ENCODE results near the gene UBE2O. TPM values are rescaled to one million over a fixed set of nuclear protein-coding genes. Genes with fewer than 3 reads are reported as not detected.

The UBE2O gene
- polyA plus RNA-seq, 1 of the 3 experiments (the other 2 are of a cell fraction), result 25.4 TPM

DNA sequence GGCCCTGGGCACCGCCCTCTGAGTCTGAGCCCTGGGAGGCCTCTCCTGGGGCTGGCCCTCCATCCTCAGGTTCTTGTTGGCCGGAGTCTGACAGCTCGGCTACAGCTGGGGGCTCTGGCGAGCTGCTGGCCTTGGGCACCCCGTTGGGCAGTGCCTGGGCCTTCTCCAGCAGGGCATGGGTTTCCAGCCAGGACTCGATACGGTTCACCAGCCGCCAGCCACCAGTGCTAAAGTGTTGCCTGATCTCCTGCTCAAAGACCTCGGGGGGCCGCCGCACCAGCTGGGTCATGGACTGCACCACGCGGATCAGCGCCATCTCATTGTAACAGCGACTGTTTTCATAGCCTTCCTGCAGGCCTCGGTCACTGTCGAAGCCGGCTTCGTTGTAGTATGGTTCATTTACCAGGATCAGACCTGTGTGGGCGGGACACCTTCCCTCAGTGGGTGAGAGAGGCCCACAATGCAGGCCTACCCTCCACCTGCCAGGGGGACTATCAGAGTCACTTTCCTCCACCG is 61.7 kb downstream of the UBE2O start:
- ChIA-PET POLR2A (no interaction called here), CTCF (interaction anchor here (0.6 to 13.8 kb wide), 9 partner anchors 5 to 377 kb away, joined by 3 to 312 read pairs (median 7); partner anchors contain the start of genes PRPSAP1 and QRICH2)
- no peaks in the 10 kb centered on the region for H3K9me2 ChIP-seq
- no peak for DNase-seq
- 92% methylated on average over 13 of the region's 21 CpGs for WGBS (ENCODE audit: low lambda C conversion rate)
- H3K9ac ChIP-seq, result no peak overlapping the region
- peaks cover 18% of the 10 kb centered on the region; the same call in 1 of the 2 replicates for H4K20me1 ChIP-seq (ENCODE audit: insufficient read depth)
- no peak for TF ChIP-seq ELF1 (IDR thresholded peaks at IDR 0.05)
- TF ChIP-seq NFIC (IDR thresholded peaks at IDR 0.05; ENCODE audit: borderline replicate concordance), result no peak
- TF ChIP-seq TEAD4 (IDR thresholded peaks at IDR 0.05; ENCODE audit: borderline replicate concordance, insufficient read depth), result no peak
- TF ChIP-seq, protein P1, sequence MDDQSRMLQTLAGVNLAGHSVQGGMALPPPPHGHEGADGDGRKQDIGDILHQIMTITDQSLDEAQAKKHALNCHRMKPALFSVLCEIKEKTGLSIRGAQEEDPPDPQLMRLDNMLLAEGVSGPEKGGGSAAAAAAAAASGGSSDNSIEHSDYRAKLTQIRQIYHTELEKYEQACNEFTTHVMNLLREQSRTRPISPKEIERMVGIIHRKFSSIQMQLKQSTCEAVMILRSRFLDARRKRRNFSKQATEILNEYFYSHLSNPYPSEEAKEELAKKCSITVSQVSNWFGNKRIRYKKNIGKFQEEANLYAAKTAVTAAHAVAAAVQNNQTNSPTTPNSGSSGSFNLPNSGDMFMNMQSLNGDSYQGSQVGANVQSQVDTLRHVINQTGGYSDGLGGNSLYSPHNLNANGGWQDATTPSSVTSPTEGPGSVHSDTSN (IDR thresholded peaks at IDR 0.05), result no peak
- TF ChIP-seq RFX5 (IDR thresholded peaks at IDR 0.05; ENCODE audit: low read length), result no peak
- TF ChIP-seq TAF1 (IDR thresholded peaks at IDR 0.05; ENCODE audit: borderline replicate concordance, low read depth, low read length), result no peak
- no peak for TF ChIP-seq MEF2A (IDR thresholded peaks at IDR 0.05; ENCODE audit: borderline replicate concordance, low read depth)
- no peak for TF ChIP-seq POLR2AphosphoS5 (IDR thresholded peaks at IDR 0.05; ENCODE audit: low read depth, low read length)
- TF ChIP-seq, protein P2, sequence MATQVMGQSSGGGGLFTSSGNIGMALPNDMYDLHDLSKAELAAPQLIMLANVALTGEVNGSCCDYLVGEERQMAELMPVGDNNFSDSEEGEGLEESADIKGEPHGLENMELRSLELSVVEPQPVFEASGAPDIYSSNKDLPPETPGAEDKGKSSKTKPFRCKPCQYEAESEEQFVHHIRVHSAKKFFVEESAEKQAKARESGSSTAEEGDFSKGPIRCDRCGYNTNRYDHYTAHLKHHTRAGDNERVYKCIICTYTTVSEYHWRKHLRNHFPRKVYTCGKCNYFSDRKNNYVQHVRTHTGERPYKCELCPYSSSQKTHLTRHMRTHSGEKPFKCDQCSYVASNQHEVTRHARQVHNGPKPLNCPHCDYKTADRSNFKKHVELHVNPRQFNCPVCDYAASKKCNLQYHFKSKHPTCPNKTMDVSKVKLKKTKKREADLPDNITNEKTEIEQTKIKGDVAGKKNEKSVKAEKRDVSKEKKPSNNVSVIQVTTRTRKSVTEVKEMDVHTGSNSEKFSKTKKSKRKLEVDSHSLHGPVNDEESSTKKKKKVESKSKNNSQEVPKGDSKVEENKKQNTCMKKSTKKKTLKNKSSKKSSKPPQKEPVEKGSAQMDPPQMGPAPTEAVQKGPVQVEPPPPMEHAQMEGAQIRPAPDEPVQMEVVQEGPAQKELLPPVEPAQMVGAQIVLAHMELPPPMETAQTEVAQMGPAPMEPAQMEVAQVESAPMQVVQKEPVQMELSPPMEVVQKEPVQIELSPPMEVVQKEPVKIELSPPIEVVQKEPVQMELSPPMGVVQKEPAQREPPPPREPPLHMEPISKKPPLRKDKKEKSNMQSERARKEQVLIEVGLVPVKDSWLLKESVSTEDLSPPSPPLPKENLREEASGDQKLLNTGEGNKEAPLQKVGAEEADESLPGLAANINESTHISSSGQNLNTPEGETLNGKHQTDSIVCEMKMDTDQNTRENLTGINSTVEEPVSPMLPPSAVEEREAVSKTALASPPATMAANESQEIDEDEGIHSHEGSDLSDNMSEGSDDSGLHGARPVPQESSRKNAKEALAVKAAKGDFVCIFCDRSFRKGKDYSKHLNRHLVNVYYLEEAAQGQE (IDR thresholded peaks at IDR 0.05; ENCODE audit: low read depth, low read length), result no peak
- no peak for TF ChIP-seq FOXM1 (IDR thresholded peaks at IDR 0.05; ENCODE audit: low read depth)
- TF ChIP-seq, protein P3, sequence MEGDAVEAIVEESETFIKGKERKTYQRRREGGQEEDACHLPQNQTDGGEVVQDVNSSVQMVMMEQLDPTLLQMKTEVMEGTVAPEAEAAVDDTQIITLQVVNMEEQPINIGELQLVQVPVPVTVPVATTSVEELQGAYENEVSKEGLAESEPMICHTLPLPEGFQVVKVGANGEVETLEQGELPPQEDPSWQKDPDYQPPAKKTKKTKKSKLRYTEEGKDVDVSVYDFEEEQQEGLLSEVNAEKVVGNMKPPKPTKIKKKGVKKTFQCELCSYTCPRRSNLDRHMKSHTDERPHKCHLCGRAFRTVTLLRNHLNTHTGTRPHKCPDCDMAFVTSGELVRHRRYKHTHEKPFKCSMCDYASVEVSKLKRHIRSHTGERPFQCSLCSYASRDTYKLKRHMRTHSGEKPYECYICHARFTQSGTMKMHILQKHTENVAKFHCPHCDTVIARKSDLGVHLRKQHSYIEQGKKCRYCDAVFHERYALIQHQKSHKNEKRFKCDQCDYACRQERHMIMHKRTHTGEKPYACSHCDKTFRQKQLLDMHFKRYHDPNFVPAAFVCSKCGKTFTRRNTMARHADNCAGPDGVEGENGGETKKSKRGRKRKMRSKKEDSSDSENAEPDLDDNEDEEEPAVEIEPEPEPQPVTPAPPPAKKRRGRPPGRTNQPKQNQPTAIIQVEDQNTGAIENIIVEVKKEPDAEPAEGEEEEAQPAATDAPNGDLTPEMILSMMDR (IDR thresholded peaks at IDR 0.05), result no peak
- TF ChIP-seq SMC3 (IDR thresholded peaks at IDR 0.05; ENCODE audit: low read depth, low read length), result no peak
- TF ChIP-seq, protein P4, sequence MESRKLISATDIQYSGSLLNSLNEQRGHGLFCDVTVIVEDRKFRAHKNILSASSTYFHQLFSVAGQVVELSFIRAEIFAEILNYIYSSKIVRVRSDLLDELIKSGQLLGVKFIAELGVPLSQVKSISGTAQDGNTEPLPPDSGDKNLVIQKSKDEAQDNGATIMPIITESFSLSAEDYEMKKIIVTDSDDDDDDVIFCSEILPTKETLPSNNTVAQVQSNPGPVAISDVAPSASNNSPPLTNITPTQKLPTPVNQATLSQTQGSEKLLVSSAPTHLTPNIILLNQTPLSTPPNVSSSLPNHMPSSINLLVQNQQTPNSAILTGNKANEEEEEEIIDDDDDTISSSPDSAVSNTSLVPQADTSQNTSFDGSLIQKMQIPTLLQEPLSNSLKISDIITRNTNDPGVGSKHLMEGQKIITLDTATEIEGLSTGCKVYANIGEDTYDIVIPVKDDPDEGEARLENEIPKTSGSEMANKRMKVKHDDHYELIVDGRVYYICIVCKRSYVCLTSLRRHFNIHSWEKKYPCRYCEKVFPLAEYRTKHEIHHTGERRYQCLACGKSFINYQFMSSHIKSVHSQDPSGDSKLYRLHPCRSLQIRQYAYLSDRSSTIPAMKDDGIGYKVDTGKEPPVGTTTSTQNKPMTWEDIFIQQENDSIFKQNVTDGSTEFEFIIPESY (IDR thresholded peaks at IDR 0.05; ENCODE audit: borderline replicate concordance, low read depth), result no peak
- no peak for TF ChIP-seq GATA2 (CRISPR knock-in tag; IDR thresholded peaks at IDR 0.05)
- H3K4me2 ChIP-seq, result no peak overlapping the region
- peaks cover 0 to 6% of the 10 kb centered on the region in 2 experiments; a peak in 1 of 4 replicates for H3K4me1 ChIP-seq (ENCODE audit: control insufficient read depth in 1 of 2, insufficient read depth in 2 of 2, low read depth in 1 of 2, low read length in 1 of 2)
- no peaks in the 10 kb centered on the region for H3K9me3 ChIP-seq
- H2AFZ ChIP-seq (ENCODE audit: low read depth), result no peak overlapping the region
- H3K27ac ChIP-seq (ENCODE audit: low read depth in 2 of 2, low read length in 1 of 2), result no peak overlapping the region
- H3F3A ChIP-seq (replicated peaks; ENCODE audit: insufficient read depth), result peaks cover 16% of the 10 kb centered on the region
- no peaks in the 10 kb centered on the region for H3K27me3 ChIP-seq (ENCODE audit: insufficient read depth)
- H3K4me3 ChIP-seq (ENCODE audit: low read depth in 2 of 2, low read length in 1 of 2), result no peak overlapping the region
- H3K79me2 ChIP-seq (ENCODE audit: insufficient read depth), result peaks cover 13% of the 10 kb centered on the region; the same call in 1 of the 2 replicates
- peaks cover 27 to 37% of the 10 kb centered on the region in 2 experiments for H3K36me3 ChIP-seq (replicated peaks in 1 of 2; ENCODE audit: control insufficient read depth in 1 of 2, insufficient read depth in 2 of 2, low read length in 1 of 2)

Data from SK-N-SH (cell line).